Measurements from ENCODE around the gene CHPT1. TPM values are rescaled to one million over a fixed set of nuclear protein-coding genes. Genes with fewer than 3 reads are reported as not detected.

CHPT1 gene
- total RNA-seq, 1 donor from 2014 or later, result 56.6 TPM

- no peak for DNase-seq (ENCODE audit: low spot score in 2 of 2)
- no peaks in the 10 kb centered on the region for H3K9me3 ChIP-seq
- H3K36me3 ChIP-seq, result peaks cover 8 to 15% of the 10 kb centered on the region in 2 donors
- H3K4me1 ChIP-seq, result no peaks in the 10 kb centered on the region
- TF ChIP-seq, protein P1, sequence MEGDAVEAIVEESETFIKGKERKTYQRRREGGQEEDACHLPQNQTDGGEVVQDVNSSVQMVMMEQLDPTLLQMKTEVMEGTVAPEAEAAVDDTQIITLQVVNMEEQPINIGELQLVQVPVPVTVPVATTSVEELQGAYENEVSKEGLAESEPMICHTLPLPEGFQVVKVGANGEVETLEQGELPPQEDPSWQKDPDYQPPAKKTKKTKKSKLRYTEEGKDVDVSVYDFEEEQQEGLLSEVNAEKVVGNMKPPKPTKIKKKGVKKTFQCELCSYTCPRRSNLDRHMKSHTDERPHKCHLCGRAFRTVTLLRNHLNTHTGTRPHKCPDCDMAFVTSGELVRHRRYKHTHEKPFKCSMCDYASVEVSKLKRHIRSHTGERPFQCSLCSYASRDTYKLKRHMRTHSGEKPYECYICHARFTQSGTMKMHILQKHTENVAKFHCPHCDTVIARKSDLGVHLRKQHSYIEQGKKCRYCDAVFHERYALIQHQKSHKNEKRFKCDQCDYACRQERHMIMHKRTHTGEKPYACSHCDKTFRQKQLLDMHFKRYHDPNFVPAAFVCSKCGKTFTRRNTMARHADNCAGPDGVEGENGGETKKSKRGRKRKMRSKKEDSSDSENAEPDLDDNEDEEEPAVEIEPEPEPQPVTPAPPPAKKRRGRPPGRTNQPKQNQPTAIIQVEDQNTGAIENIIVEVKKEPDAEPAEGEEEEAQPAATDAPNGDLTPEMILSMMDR (IDR thresholded peaks at IDR 0.05), result no peak
- no peaks in the 10 kb centered on the region for H3K27me3 ChIP-seq
- H3K27ac ChIP-seq, result no peak overlapping the region
- no peak overlapping the region for H3K4me3 ChIP-seq
- intact Hi-C loops (cut with DNase I), result loop anchor here (2.0 kb wide), 1 partner anchor 59 kb away; the partner anchor contains the start of gene GNPTAB
Observed at GRCh38 chr12:101772012-101772775, 74.8 kb downstream of the CHPT1 start.

DNA sequence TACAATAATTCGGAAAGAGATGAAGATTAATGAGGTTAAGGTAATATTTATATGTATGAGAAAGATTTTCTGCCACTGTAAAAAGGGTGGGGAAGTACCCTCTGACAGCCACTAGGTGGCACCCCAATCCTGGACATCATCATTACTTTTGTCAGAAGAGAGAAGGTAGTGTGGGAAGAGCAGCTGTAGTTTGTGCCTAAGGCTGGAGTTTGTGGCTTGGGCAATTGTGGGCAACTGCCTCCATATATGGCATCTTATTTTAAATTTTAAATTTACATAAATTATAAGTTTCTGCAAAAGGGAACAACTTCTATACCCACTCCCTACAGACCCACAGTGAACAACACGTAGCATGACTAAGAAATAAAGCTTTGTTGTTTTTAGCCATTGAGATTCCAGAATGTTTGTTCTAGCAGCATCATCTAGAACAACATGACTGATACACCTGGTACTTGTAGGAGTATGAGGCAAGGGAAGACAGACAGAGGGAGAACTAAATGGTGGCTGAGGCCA lies 76.3 kb downstream of the CHPT1 start:
- Histone ChIP-seq H3K27me3 (no peaks in the 10 kb centered on the region), H3K4me1 (no peaks in the 10 kb centered on the region), H3K27ac (no peak overlapping the region), H3K4me3 (no peak overlapping the region), H3K36me3 (peaks cover 5 to 10% of the 10 kb centered on the region in 2 donors), H3K9me3 (no peaks in the 10 kb centered on the region)
- DNase-seq (ENCODE audit: low spot score in 2 of 2), result peak in 1 of 2 donors; percentile 70
- intact Hi-C loops (cut with DNase I), result loop anchor here (1.0 to 2.0 kb wide), 2 partner anchors 57 to 66 kb away; partner anchors contain the start of gene GNPTAB
- TF ChIP-seq, protein P1 (IDR thresholded peaks at IDR 0.05), result peak; percentile 83 to 91 (median 87)

- intact Hi-C loops (cut with DNase I), result no loop called here
- TF ChIP-seq, protein P1 (IDR thresholded peaks at IDR 0.05), result no peak
- Histone ChIP-seq H3K4me3 (no peak overlapping the region), H3K9me3 (no peaks in the 10 kb centered on the region), H3K27ac (no peak overlapping the region), H3K36me3 (peaks cover 0 to 4% of the 10 kb centered on the region in 2 donors), H3K4me1 (no peaks in the 10 kb centered on the region), H3K27me3 (no peaks in the 10 kb centered on the region)
- DNase-seq (ENCODE audit: low spot score in 2 of 2), result no peak
Observed at GRCh38 chr12:101775816-101776215, 78.4 kb downstream of the CHPT1 start.

DNA sequence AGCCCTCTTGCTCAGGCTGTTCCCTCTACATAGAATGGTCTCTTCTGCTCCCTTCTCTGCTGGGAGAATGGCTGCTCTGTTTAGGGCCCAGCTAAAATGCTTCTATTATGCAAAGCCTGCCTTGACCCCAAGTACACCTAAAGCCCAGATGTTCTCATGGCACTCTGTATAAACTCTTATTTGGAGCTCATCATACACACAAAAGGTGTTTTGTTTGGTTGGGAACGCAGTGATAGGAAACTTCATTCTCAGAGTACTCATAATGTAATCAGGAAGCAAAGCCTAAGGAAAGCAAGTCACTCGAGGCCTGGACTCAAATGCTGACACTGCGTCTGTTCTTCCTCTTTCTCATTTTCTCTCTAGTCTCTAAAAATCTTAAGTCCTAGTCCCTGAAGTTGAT lies 80.0 kb downstream of the CHPT1 start:
- DNase-seq (ENCODE audit: low spot score in 2 of 2), result no peak
- H3K4me1 ChIP-seq, result no peaks in the 10 kb centered on the region
- H3K36me3 ChIP-seq, result peaks cover 0 to 4% of the 10 kb centered on the region in 2 donors
- H3K27me3 ChIP-seq, result no peaks in the 10 kb centered on the region
- H3K4me3 ChIP-seq, result no peak overlapping the region
- H3K9me3 ChIP-seq, result no peaks in the 10 kb centered on the region
- peak overlapping the region in 1 of 2 donors; percentile 38 for H3K27ac ChIP-seq
- intact Hi-C loops (cut with DNase I), result no loop called here
- TF ChIP-seq, protein P1 (IDR thresholded peaks at IDR 0.05), result no peak

- Histone ChIP-seq H3K4me3 (no peak overlapping the region), H3K27ac (no peak overlapping the region), H3K36me3 (peaks cover 0 to 4% of the 10 kb centered on the region in 2 donors), H3K9me3 (no peaks in the 10 kb centered on the region), H3K27me3 (no peaks in the 10 kb centered on the region), H3K4me1 (no peaks in the 10 kb centered on the region)
- DNase-seq (ENCODE audit: low spot score in 2 of 2), result no peak
- intact Hi-C loops (cut with DNase I), result no loop called here
- TF ChIP-seq, protein P1 (IDR thresholded peaks at IDR 0.05), result no peak
Observed at GRCh38 chr12:101777978-101778377, 80.5 kb downstream of the CHPT1 start.

Other genes starting within 250 kb of the CHPT1 start
- not detected for gene SPIC, start 222.3 kb upstream of the CHPT1 start, total RNA-seq
- gene MYBPC1, start 102.7 kb upstream of the CHPT1 start, total RNA-seq, result not detected
- gene SYCP3, start 41.8 kb downstream of the CHPT1 start, total RNA-seq, result not detected
- 9.5 TPM for gene GNPTAB, start 133.3 kb downstream of the CHPT1 start, total RNA-seq
- gene DRAM1, start 179.9 kb downstream of the CHPT1 start, total RNA-seq, result 8.8 TPM